Measurements from ENCODE around the gene SLC24A4. TPM values are rescaled to one million over a fixed set of nuclear protein-coding genes. Genes with fewer than 3 reads are reported as not detected.
A peak's percentile ranks its signal among the peaks of the same experiment; 100 is the strongest.

SLC24A4 gene
- total and polyA plus RNA-seq, 3 donors from 2014 or later = 3.6 to 10.6 (median 8.5) TPM

DNA sequence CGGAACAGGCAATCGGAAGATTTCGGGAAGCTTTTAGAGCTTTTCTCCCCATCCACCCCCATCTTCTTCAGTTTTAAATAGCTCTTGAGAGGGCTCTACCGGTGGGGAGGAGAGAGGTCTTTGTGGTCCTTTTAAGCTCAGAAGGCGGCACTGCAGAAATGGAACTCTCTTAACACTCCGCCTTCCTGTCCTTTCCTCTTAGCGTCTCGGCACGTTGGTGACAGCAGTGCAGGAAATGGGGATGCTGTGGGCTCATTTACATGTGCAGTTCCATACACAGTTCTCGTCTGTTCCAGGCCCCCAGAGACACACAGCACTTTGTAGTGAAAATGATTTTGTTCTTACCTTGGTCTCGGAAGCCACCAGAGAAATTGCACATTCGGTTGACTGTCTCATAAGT, 140.2 kb downstream of the SLC24A4 start:
- intact Hi-C loops (cut with DNase I; ENCODE audit: low total_unique reads) = no loop called here
- TF ChIP-seq POLR2A (IDR thresholded peaks at IDR 0.05) (no peak), CTCF (IDR thresholded peaks at IDR 0.05) (no peak)

GRCh38 chr14:92464156-92464555, 141.2 kb downstream of the SLC24A4 start:
- no peak for DNase-seq
- Histone ChIP-seq H3K27ac (no peak overlapping the region), H3K27me3 (no peaks in the 10 kb centered on the region), H3K36me3 (ENCODE audit: low read depth, missing control alignments) (no peaks in the 10 kb centered on the region), H3K4me1 (no peaks in the 10 kb centered on the region), H3K9me3 (no peaks in the 10 kb centered on the region), H3K4me3 (no peak overlapping the region)
- 94 to 95% methylated on average over 6 of the region's 6 CpGs for WGBS, 2 donors
- intact Hi-C loops (cut with DNase I; ENCODE audit: low total_unique reads) = no loop called here
- TF ChIP-seq CTCF (IDR thresholded peaks at IDR 0.05) (no peak), POLR2A (IDR thresholded peaks at IDR 0.05) (no peak)

More for the DNA sequence above, 140.2 kb downstream of the SLC24A4 start:
- Histone ChIP-seq H3K9me3 (no peaks in the 10 kb centered on the region), H3K4me1 (no peaks in the 10 kb centered on the region), H3K36me3 (ENCODE audit: low read depth, missing control alignments) (no peaks in the 10 kb centered on the region), H3K27me3 (no peaks in the 10 kb centered on the region), H3K27ac (no peak overlapping the region), H3K4me3 (no peak overlapping the region)
- DNase-seq = peak; percentile 14
- WGBS, 2 donors = 83 to 85% methylated on average over 12 of the region's 12 CpGs

GRCh38 chr14:92464716-92465115, 141.8 kb downstream of the SLC24A4 start:
- 93 to 95% methylated on average over 9 of the region's 9 CpGs for WGBS, 2 donors
- H3K4me3 ChIP-seq = no peak overlapping the region
- DNase-seq = no peak
- H3K36me3 ChIP-seq (ENCODE audit: low read depth, missing control alignments) = no peaks in the 10 kb centered on the region
- no peaks in the 10 kb centered on the region for H3K4me1 ChIP-seq
- intact Hi-C loops (cut with DNase I; ENCODE audit: low total_unique reads) = no loop called here
- TF ChIP-seq CTCF (IDR thresholded peaks at IDR 0.05) (no peak), POLR2A (IDR thresholded peaks at IDR 0.05) (no peak)
- no peaks in the 10 kb centered on the region for H3K27me3 ChIP-seq
- H3K27ac ChIP-seq = no peak overlapping the region
- H3K9me3 ChIP-seq = no peaks in the 10 kb centered on the region

GRCh38 chr14:92465353-92466055, 142.5 kb downstream of the SLC24A4 start:
- no peaks in the 10 kb centered on the region for H3K36me3 ChIP-seq (ENCODE audit: low read depth, missing control alignments)
- no peak for TF ChIP-seq CTCF (IDR thresholded peaks at IDR 0.05)
- TF ChIP-seq POLR2A (IDR thresholded peaks at IDR 0.05) = no peak
- H3K27ac ChIP-seq = no peak overlapping the region
- peak; percentile 7 for DNase-seq
- intact Hi-C loops (cut with DNase I; ENCODE audit: low total_unique reads) = no loop called here
- no peak overlapping the region for H3K4me3 ChIP-seq
- no peaks in the 10 kb centered on the region for H3K4me1 ChIP-seq
- no peaks in the 10 kb centered on the region for H3K27me3 ChIP-seq
- no peaks in the 10 kb centered on the region for H3K9me3 ChIP-seq
- WGBS, 2 donors = 76 to 82% methylated on average over 6 to 13 of the region's 13 CpGs

DNA sequence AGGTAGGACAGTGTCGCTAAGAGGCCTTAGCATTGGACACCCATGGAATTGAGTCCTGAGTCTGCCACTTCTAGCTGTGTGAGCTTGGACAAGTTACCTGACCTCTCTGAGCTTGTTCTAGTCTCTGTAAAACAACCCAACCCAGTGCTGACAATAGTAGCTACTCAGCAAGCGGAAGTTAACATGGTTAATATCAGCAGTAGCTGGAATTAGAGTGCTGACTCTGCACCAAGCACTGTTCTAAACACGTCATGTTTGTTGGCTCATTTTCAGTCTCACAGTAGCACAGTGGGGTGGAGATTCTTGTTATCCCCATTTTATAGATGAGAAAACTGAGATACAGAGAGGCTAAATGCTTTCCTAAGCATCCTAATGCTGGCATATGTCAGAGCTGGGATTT, 143.1 kb downstream of the SLC24A4 start:
- WGBS, 2 donors = 55 to 91% methylated on average over 3 of the region's 3 CpGs
- H3K4me3 ChIP-seq = no peak overlapping the region
- H3K4me1 ChIP-seq = no peaks in the 10 kb centered on the region
- no peaks in the 10 kb centered on the region for H3K36me3 ChIP-seq (ENCODE audit: low read depth, missing control alignments)
- TF ChIP-seq POLR2A (IDR thresholded peaks at IDR 0.05) (no peak), CTCF (IDR thresholded peaks at IDR 0.05) (no peak)
- H3K27ac ChIP-seq = no peak overlapping the region
- intact Hi-C loops (cut with DNase I; ENCODE audit: low total_unique reads) = no loop called here
- DNase-seq = peak; percentile 11
- no peaks in the 10 kb centered on the region for H3K9me3 ChIP-seq
- no peaks in the 10 kb centered on the region for H3K27me3 ChIP-seq

Measured in testis (tissue), 3 donors.